Pericardium fibroblast (primary cell): ENCODE data around the gene EID2. TPM values are rescaled to one million over a fixed set of nuclear protein-coding genes. Genes with fewer than 3 reads are reported as not detected.

ENCODE experiments used
- total RNA-seq: library from RNA; depleted of rRNA; stranded (reverse); fragments of >200 nt; gene quantifications from 2 replicates; pipeline ENCODE4 v1.2.3, GENCODE V29; 2015

The EID2 gene, protein sequence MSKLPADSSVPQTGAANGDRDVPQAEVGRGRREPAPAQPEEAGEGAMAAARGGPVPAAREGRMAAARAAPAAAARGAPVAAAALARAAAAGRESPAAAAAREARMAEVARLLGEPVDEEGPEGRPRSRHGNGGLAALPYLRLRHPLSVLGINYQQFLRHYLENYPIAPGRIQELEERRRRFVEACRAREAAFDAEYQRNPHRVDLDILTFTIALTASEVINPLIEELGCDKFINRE
- total RNA-seq, result 9.4 and 17.2 TPM in 2 replicates

DNA sequence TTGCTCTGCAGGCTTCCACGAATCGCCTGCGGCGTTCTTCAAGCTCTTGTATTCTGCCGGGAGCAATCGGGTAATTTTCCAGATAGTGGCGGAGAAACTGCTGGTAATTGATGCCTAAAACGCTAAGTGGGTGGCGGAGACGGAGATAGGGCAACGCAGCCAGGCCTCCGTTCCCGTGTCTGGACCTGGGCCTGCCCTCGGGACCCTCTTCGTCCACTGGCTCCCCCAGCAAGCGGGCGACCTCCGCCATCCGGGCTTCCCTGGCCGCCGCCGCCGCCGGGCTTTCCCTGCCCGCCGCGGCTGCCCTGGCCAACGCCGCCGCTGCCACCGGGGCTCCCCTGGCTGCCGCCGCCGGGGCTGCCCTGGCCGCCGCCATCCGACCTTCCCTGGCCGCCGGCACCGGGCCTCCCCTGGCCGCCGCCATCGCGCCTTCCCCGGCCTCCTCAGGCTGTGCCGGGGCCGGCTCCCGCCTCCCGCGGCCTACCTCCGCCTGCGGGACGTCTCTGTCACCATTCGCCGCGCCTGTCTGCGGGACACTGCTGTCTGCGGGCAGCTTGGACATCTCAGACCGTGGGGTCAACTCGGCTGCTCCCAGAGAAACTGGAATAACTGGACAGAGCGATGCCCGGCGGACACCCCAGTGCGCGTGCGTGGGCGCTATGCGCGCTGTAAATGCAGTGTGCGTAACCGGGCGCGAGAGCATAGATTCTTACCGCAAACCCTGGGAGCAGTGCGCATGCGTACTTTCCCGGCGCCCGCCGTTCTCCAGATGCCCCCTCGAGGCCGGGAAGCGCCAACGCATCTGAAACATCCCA, at the start of gene EID2:
Gene EID2, minus strand, starts transcription at position 644 of the 815 bp plus-strand sequence. Its CDS starts 82 bp downstream, at position 562.

DNA sequence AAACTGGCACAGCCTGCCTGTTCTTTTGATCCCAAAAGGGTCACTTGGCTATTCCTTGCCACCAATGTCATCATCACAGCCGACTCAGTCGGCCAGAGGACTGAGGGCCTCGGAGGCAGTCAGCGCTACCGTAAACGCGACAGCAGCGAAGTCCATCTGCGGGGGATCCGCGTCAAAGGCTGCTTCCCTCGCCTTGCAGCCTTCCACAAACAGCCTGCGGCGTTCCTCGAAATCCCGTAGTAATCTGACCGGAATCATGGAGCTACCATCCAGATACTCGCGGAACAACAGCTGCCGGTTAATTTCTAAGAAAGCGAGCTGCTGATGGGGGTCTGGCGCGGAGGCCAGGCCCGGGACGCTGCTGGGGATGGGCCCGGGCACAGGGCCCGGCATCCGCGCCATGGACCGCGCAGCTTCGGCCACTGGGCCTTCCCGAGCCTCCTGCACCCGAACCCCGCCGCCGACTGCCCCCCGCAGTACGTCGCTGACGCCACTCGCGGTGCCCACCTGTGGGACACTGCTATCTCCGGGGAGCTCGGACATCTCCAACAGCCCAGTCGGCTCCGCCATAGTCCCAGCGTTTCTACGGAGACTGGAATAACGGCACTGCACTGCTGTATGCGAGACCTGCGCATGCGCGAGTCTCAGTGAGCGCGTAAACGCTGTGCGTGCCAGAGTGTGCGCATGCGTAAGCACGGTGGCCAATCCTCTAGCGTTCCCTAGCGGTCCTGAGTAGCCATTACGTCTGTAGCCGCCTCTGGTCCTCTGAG, 7.5 kb downstream of the EID2 start, which contains the start of gene EID2B:
Gene EID2B, minus strand, starts transcription at position 620 of the 770 bp plus-strand sequence. Its CDS starts 50 bp downstream, at position 570.

DNA sequence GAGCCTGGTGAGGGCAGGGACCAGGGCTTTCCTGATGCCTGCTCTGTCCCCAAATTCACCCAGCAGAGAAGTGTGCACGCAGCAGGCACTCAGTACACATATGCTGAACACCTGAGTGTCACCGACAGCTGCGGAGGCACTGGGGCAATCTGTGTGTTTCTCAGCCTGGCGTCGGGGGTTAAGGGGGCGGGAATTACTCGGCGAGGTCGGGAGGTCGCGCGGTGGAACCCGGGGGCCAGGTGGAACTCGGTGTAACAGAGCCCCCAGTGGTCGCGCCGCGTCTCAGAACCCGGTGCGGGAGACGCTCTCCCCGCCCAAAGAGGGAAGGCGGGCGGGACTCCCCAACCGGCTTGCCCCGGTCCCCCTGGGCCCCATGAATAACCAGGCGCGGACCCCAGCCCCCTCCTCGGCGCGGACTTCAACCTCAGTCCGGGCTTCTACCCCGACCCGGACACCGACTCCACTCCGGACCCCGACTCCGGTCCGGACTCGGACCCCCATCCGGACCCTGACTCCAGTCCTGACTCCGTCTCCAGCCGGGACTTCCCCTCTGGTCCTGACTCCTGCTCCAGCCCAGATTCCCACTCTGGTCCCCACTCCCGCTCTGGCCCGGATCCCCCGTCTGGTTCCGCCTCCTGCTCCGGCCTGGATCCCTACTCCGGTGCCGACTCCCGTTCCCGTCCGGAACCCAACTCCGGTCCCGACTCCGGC, 25.0 kb downstream of the EID2 start, which contains the start of gene SELENOV:
Gene SELENOV, plus strand, starts transcription at position 300 of the 711 bp plus-strand sequence. Its CDS starts 74 bp downstream, at position 374.

DNA sequence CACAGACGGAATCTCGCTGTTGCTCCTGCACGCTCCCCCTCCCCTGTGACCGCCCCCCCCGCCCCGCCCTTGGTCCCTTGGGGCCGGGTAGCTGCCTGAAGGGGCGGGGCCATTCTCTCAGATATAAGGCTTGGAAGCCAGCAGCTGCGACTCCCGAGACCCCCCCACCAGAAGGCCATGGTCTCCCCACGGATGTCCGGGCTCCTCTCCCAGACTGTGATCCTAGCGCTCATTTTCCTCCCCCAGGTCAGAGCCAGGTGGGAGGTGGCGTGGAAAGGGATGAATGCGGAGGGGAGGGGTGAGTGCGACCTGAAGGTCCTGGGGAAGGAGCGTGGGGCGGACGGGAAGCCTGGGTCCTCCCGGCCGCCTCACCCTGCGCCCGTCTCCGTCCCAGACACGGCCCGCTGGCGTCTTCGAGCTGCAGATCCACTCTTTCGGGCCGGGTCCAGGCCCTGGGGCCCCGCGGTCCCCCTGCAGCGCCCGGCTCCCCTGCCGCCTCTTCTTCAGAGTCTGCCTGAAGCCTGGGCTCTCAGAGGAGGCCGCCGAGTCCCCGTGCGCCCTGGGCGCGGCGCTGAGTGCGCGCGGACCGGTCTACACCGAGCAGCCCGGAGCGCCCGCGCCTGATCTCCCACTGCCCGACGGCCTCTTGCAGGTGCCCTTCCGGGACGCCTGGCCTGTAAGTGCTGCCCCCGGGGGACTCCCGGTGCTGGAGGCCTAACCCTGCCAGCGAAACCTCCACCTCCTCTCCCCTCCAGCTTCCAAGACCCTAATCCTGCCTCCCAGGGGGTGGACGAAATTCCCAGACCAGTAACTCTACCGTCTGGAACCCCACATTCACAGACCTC, 40.9 kb downstream of the EID2 start, which contains the start of gene DLL3:
Gene DLL3, plus strand, starts transcription at position 150 of the 845 bp plus-strand sequence. Its CDS starts 28 bp downstream, at position 178.

Other genes starting within 250 kb of the EID2 start
- gene IFNL1, start 243.8 kb downstream of the EID2 start, total RNA-seq, result not detected in 2 replicates
- gene LRFN1, start 219.3 kb downstream of the EID2 start, total RNA-seq, result 0.34 and 0.82 TPM in 2 replicates
- gene GMFG, start 204.1 kb downstream of the EID2 start, total RNA-seq, result 1.4 TPM in 1 of 2 replicates, not detected in the other
- gene SAMD4B, start 197.7 kb downstream of the EID2 start, total RNA-seq, result 54.0 and 68.6 TPM in 2 replicates
- gene PAF1, start 149.1 kb downstream of the EID2 start, total RNA-seq, result 25.4 and 32.8 TPM in 2 replicates
- gene MED29, start 148.8 kb downstream of the EID2 start, total RNA-seq, result 23.7 and 33.6 TPM in 2 replicates
- 100 and 116 TPM in 2 replicates for gene ZFP36, start 133.3 kb downstream of the EID2 start, total RNA-seq
- gene PLEKHG2, start 127.5 kb downstream of the EID2 start, total RNA-seq, result 18.3 and 29.1 TPM in 2 replicates
- gene RPS16, start 104.2 kb downstream of the EID2 start, total RNA-seq, result 2,259 and 2,454 TPM in 2 replicates
- 66.2 and 68.4 TPM in 2 replicates for gene SUPT5H, start 94.6 kb downstream of the EID2 start, total RNA-seq
- 49.8 and 59.7 TPM in 2 replicates for gene TIMM50, start 59.3 kb downstream of the EID2 start, total RNA-seq
- 0.23 and 1.2 TPM in 2 replicates for gene DLL3, start 41.2 kb downstream of the EID2 start, total RNA-seq
- gene SELENOV, start 25.0 kb downstream of the EID2 start, total RNA-seq, result not detected in 2 replicates
- gene EID2B, start 7.3 kb downstream of the EID2 start, total RNA-seq, result 1.0 and 2.2 TPM in 2 replicates
- gene LGALS13, start 62.4 kb upstream of the EID2 start, total RNA-seq, result not detected in 2 replicates
- not detected in 2 replicates for gene LGALS16, start 115.8 kb upstream of the EID2 start, total RNA-seq
- gene LGALS14, start 164.3 kb upstream of the EID2 start, total RNA-seq, result not detected in 2 replicates
- not detected in 2 replicates for gene CLC, start 197.9 kb upstream of the EID2 start, total RNA-seq
- not detected in 2 replicates for gene LEUTX, start 238.7 kb upstream of the EID2 start, total RNA-seq